SHP77 (cell line): Measurements from ENCODE around the gene RPL31.
"Not testable (repeated sequence)": the region's sequence is repeated elsewhere in the genome, so short reads cannot be mapped to it uniquely, and the experiment has no call there.

Experiments used
- DNase-seq, 2 experiments: peaks; one replicate each; lab custom pipeline; 2025; lab: John Stamatoyannopoulos, UW

RPL31 gene

DNA sequence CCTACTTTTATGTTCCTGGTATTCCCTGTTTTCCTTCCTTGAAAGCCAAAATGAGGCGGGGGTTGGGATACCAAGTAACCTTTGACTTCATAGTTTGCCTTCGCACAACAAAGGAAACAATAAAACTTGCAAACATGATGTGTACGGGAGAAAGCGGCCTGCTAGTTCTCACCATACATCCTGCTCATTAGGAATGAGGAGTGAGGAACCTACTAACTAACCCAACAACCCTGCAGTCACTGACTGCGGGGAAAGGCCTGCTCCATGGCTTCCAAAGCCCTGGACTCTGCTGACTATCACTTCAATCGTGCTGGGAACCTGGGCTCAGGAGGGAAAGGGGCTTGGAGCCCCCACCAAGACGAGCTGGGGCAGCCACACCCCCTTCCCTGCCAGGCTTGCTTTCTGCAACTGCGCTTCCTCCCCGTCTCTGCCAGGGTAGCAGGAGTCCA, 24.2 kb downstream of the RPL31 start:
- DNase-seq, result no peak

DNA sequence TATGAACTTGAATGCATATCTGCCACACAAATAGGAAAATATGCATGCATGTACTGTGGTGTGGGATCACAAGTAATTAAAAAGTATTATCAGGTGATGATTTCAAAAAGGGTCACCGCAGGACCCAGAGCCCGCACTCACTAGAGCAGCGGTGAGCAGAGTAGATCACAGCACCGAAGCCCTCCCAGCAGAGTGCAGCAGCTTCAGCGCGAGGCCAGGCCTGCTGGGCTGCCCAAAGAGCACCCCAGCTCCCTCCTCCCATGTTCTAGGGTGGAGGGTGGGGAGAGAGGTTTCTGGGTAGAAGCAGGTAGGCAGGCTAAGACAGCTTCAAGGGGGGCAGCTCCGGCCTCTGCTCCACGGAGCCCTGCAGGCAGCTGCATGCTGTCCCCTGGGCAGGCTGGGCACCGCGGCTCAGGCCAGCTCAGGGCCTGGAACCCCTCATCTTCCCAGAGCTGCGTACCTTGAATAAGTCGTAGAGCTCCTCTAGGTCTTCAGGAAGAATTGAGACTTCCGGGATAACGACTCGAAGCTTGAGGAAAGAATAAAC, 24.9 kb downstream of the RPL31 start:
- DNase-seq, result no peak

DNA sequence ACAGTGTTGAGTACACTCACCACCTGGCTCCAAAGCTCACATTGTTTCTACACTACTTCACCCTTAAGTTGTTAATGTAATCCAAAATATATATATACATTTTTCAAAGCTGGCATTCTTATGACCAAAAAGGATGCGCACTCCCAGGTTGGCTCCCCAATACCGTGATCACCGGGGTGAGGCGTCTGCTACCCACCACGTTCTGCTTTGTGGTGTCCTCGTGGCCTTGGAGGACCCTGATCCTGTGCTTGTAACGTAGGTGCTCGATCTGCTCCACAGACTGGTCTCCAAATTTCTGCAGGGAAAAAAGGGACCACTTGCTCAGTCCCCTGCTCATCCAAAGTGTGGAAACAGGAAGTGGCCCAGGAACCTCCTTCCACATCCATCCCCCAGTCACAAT, 25.8 kb downstream of the RPL31 start:
- DNase-seq, result no peak

DNA sequence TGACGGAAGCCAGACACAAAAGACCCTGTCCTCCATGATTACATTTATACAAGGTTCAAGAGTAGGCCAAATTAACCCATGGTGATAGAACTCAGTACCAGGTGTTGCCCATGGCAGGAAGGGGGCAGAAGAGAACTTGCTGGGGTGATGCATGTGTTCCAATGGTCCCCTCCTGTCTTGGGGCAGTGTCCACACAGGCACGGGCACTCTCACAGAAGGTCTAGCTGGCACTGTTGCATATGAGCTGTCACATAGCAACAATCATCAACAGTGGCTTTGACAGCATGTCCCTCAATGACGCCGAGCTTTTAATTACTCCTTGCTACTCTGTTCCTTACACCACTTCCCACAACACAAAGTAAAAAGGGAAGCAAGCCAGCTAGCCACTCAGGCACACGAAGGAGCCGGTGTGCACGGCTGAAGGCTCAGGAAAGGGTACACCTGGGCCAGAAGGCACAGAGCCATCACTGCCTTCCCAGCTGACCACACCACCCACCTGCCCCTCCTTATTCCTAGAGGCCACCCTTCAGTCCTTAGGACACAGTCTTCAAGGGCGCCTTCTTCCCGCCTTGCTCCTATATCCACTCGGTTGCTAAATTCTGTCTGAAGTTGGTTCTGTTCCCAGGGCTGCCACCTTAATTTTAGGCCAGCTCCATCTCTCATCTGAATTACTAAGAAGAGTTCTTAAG, 28.9 kb downstream of the RPL31 start:
- DNase-seq, result no peak

DNA sequence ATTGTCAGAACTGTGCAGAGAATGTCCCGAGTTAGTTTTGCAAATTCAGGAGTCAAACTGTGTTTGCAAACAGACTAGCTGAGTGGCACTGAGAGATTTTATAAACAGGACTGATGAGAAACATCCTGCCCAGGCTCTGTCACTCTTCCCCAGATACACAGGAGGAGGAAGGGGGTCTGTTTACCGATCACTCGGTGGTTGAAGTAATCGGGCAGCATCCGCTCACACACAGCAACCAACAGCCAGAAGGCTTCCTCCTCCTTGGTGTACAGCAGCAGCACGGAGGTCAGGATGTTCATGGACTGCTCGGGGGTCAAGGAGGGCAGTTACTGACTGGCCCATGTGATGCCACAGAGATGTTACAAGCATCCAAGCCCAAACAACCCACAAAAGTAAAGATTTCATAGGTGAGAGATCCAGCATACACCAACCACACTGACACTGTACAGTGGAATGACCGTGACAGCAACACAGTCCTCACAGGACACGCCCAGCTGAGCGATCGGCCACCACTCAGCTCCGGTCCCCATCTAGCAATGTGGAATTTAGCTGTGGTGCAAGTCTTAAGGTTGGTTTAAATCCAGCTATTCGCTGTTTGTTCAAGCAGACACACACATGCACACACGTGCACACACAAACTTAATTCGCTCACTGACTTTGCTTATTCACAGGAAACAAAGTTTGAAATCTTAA, 30.1 kb downstream of the RPL31 start:
- no peak for DNase-seq

DNA sequence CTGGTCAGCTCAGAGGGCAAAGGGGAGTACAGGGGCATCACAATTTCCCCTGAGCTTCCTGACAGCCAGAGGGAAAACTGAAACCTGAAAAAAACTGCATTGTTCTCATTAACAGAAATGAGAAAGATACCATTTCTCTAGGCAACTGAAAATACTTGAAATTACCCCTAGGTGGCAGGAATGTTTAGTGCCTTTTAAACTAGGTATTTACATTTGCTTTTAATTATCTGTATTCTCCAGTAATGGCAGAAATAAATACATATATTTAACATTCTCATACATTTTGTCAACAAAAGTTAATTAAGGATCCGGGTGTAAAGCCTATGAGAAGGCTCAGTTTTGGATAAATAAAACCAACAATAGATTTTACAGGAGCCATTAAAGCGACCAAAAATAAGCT, 34.5 kb downstream of the RPL31 start:
- peak in 1 of 2 experiments; percentile 4 for DNase-seq

DNA sequence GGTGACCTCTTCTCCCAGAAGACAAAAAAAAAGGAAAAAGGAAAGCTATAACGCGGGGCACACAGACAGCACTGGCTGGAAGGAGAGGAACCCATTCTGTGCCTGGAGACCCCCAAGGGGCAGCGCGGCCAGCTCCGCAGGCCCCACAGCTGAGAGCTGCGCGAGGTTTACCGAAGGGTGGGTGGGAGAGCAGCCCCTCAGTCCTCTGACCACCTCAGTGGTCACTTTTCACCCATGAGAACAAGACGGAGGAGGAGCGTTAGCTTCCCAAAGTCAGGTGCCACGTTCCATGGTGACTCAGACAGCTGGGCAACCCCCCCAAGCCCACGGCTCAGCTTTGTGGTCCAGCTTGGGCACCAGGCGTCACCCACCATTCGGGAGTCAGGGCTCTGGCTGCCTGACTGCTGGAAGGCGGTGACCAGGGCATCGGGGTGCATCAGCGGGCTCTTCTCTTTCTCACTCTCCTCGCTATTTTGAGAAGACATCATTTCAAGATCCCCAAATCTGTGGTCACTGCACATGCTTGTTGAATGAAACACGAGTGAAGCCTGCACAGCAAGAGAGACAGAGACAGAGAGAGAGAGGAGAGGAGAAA, 35.2 kb downstream of the RPL31 start:
- DNase-seq, result no peak

DNA sequence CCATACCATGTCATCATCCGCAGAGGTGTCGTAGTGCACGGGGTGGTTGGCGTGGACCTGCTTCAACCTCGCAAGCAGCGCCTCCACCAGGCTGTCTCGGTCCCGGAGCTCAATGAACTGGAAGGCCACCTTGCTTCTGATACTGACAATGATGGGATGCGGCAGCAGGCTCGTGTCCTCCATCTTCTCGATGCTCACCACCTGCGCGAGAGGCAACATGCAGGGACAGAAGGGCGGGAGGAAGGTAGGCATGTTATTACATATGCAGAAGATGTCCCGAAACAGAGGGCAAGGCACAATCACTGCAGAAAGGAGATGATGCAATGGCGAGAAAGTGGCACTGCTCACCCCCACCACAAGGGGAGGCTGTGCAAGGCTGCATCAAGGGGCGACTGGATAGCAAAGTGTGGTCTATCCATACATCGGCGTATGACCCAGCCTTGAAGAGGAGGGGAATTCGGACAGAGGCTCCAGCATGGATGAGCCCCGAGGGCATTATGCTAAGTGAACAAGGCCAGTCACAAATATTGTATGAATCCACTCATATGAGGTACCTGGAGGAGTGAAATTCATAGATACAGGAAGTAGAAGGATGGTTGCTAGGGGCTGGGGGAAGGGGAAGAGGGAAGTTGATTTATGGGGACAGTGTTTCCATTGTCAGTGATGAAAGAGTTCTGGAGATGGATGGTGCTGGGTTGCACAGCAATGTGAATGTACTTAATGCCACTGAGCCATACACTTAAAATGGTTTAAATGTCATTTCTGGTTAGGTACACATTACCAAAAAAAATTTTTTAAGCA, 36.6 kb downstream of the RPL31 start:
- peak in 1 of 2 experiments; percentile 19 for DNase-seq

DNA sequence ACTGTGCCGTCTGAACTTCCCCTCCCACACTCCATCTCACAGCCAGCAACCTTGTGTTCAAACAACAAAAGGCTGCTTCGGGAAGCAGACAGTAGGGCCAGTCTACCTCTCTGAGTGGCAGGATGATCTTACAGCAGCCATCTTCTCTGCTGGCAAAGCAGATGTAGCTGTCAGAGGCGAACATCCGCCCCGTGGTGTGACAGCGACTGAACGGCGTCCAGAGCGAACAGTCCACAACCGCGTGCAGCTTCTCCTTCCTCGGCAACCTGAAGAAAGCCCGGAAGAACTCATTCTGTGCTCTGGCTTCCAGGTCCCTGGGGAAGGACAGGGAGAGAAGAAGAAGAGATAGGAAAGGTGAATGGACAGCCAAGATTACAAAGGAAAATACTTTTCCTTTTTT, 38.0 kb downstream of the RPL31 start:
- no peak for DNase-seq

DNA sequence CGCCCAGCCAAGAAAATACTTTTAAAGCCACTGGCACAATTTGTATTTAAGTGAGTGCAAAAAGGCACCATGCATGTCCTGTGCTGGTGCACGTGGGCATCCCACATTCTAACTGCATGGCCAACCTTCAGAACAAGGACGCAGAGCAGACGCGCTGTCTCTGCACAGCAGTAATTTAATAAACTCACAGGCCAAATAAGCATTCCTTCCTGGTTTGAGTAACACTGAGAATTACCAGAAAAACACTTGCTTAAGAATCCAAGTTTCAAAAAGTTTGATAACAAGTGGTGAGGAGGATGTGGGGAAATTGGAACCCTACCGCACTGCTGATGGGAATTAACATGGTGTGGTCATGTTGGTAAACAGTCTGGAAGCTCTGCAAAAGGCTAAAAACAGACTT, 38.7 kb downstream of the RPL31 start:
- DNase-seq, result no peak

DNA sequence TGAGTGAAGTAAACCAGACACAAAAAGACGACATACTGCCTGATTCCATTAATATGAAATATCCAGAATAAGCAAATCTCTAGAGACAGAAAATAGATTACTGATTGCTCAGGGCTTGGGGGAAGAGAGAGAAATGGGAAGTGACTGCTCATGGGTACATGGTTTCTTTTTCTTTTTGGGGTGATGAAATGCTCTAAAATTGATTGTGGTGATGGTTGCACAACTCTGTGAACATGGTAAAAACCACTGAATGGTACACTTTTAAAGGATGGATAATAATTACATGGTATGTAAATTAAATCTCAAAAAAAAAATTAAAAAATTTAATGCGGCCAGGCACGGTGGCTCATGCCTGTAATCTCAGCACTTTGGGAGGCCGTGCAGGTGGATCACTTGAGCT, 39.3 kb downstream of the RPL31 start:
- DNase-seq, result no peak

DNA sequence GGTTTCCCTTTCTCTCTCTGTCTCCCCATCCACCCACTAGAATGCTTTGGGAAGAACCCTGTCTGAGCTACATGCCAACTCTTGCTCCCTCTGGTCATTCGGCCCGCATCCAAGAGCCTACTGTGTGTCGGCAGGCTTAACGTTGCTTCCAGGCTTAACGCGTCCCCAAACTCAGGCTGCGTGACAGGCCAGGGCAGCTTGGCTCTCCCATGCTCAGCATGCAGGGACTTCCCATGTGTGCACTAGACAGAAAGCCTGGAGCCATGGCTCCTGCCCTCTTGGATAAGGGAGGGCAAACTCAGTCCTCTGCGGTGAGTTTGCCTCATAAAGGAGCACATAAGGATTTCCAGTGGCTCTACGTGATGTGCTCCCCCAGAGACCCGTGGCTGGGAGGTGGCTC, 43.2 kb downstream of the RPL31 start:
- no peak for DNase-seq

DNA sequence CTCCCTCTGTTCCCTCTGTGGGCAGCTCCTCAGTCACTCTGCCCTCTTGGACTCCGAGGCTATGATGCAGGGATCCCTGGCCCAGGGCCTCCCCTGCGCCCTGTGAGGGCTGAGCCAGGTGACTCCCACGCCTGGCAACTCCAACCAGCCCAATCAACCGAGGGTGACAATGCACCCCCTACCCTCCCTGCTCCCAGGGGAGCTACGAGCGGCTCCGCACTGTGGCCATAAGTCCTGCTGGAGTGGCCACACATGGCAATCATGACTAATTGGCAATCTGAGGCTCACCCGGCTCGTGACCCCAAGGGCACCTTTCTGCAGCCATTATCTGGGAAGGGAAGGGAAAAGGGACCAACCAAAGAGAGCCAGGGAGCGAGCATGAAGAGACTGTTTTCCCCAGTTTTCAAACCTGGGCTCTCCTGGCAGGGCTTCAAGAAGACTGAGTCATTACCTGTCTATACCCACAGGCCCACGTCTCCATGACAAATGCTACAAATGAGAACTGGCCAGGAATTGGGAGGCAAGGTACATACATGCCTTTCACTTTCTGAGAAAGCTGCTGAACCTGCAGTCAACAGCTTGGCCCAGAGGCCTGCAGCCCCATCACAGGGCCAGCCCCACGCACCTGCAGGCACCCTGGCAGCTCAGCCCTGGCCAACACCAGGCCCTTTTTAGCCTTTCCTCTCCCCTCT, 45.1 kb downstream of the RPL31 start:
- no peak for DNase-seq

DNA sequence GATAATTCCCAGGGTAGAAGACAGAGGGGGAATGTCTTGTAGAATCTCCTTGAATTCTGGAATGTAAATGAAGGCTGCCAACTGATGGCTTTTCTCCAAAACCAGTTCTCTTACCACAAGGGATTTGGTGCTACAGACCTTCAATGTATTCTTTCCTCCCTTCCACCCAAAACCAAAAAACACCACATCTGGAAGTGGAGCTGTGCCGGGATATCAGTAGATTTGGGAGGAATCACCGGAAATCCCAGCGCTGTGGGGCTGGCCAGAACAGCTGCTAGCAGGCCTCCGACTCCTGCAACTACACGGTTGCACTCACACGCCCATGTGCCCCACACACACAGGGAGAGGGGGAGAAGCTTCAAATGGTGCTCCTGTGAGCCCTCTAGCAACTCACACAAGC, 45.7 kb downstream of the RPL31 start:
- DNase-seq, result no peak

DNA sequence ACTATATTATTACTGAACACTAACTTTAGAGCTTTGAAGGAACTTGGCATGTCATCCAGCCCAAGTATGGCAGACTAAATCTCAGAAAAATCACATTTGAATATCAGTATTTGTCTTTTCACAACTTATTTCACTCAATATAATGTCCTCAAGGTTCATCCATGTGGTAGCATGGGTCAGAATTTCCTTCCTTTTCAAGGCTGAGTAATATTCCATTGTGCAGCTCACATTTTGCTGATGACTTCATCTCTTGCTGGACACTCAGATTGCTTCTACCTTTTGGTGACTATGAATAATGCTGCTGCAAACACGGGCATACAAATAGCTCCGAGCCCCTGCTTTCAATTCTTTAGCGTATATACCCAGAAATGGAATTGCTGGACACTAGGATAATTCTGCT, 46.7 kb downstream of the RPL31 start:
- no peak for DNase-seq

DNA sequence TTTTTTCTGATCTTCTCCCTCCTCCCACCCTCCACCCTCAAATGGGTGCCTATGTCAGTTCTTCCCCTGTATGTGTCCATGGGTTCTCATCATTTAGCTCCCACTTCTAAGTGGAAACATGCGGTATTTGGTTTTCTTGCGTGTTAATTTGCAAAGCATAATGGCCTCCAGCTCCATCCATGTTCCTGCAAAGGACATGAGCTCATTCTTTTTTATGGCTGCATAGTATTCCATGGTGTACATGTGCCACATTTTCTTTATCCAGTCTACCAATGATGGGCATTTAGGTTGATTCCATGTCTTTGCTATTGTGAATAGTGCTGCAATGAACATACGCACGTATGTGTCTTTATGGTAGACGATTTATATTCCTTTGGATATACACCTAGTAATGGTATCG, 48.8 kb downstream of the RPL31 start:
- DNase-seq, result not testable (repeated sequence)

DNA sequence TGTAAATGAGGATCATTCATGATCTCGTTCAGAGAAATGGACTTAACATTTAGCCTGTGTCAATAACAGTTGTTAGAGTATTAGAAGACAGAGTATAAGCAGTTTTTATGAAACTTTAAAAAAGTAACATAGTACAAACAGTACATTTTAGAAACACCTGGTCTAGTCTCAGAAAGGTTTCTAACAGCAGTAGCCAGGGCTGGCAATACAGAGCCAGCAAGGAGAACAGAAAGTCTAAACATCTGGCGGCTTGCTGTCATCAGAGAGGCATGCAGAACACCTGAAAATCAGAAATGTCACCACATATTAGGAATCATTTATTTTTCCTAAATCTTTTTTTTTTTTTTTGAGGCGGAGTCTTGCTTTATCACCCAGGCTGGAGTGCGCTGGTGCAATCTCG, 50.1 kb downstream of the RPL31 start:
- DNase-seq, result no peak

DNA sequence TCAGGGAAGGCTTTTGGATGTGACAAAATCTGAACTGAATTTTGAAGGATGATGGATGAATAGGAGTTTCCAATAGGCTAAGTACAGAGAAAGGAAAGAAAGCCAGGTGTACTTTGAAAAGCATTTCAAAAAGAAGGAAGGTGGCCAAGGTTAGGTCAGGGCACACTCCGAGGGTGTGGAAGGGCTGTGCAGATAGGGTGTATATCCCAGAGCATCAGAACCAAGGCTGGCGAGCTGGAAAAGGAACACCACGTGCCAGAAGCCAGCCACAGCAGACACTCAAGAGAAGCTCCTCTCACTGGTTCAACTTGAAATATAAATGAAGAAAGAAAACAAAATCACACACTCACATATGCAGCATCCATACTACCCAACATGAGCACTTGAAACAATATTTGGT, 51.0 kb downstream of the RPL31 start:
- DNase-seq, result no peak
